Myocyte (in vitro differentiated cells): Measurements from ENCODE around the gene ALDH18A1. TPM values are rescaled to one million over a fixed set of nuclear protein-coding genes. Genes with fewer than 3 reads are reported as not detected.
A peak's percentile ranks its signal among the peaks of the same experiment; 100 is the strongest.
"Not testable (repeated sequence)": the region's sequence is repeated elsewhere in the genome, so short reads cannot be mapped to it uniquely, and the experiment has no call there.

Source experiments
- DNase-seq: peaks from one replicate; pipeline ENCODE4 v3.0.0-alpha.2; 2012; ENCODE audit warnings: low read depth
- total RNA-seq: library from RNA; depleted of rRNA; stranded (reverse); fragments of >200 nt; gene quantifications from 2 replicates; pipeline ENCODE4 v1.2.3, GENCODE V29; 2014

The ALDH18A1 gene
- total RNA-seq, 1 donor from 2014 or later, result 56.5 TPM

- DNase-seq, result no peak
These were observed 5.0 kb downstream of the ALDH18A1 start for GRCh38 chr10:95651346-95652060.

GRCh38 chr10:95650232-95650631 is 6.3 kb downstream of the ALDH18A1 start:
- no peak for DNase-seq

GRCh38 chr10:95648138-95648537 is 8.4 kb downstream of the ALDH18A1 start:
- DNase-seq, result no peak

GRCh38 chr10:95646160-95646559 is 10.4 kb downstream of the ALDH18A1 start:
- no peak for DNase-seq

GRCh38 chr10:95644901-95645300 is 11.6 kb downstream of the ALDH18A1 start:
- DNase-seq, result no peak

GRCh38 chr10:95640891-95641315 is 15.6 kb downstream of the ALDH18A1 start:
- DNase-seq, result no peak

- no peak for DNase-seq
These were observed 18.6 kb downstream of the ALDH18A1 start for GRCh38 chr10:95637911-95638310.

GRCh38 chr10:95637140-95637539 is 19.4 kb downstream of the ALDH18A1 start:
- no peak for DNase-seq

GRCh38 chr10:95635319-95635733 is 21.2 kb downstream of the ALDH18A1 start:
- DNase-seq, result no peak

- no peak for DNase-seq
These were observed 27.7 kb downstream of the ALDH18A1 start for GRCh38 chr10:95628786-95629185.

- no peak for DNase-seq
These were observed 30.0 kb downstream of the ALDH18A1 start for GRCh38 chr10:95626500-95626899.

- DNase-seq, result not testable (repeated sequence)
These were observed 36.1 kb downstream of the ALDH18A1 start for GRCh38 chr10:95620415-95620814.

GRCh38 chr10:95618101-95618500 is 38.4 kb downstream of the ALDH18A1 start:
- no peak for DNase-seq

- DNase-seq, result no peak
These were observed 40.1 kb downstream of the ALDH18A1 start for GRCh38 chr10:95616446-95616845.

GRCh38 chr10:95613330-95613729 is 43.2 kb downstream of the ALDH18A1 start:
- no peak for DNase-seq

GRCh38 chr10:95610727-95611126 is 45.8 kb downstream of the ALDH18A1 start:
- DNase-seq, result no peak

- DNase-seq, result no peak
These were observed 49.6 kb downstream of the ALDH18A1 start for GRCh38 chr10:95606922-95607321.

GRCh38 chr10:95605163-95605562 is 51.3 kb downstream of the ALDH18A1 start:
- DNase-seq, result peak; percentile 28

GRCh38 chr10:95604630-95605029 is 51.9 kb downstream of the ALDH18A1 start:
- DNase-seq, result peak; percentile 12

- DNase-seq, result no peak
These were observed 54.1 kb downstream of the ALDH18A1 start for GRCh38 chr10:95602382-95602781.

GRCh38 chr10:95601116-95601719 is 55.3 kb downstream of the ALDH18A1 start:
- peak; percentile 91 for DNase-seq

GRCh38 chr10:95600158-95600557 is 56.4 kb downstream of the ALDH18A1 start:
- DNase-seq, result peak; percentile 31

- no peak for DNase-seq
These were observed 58.7 kb downstream of the ALDH18A1 start for GRCh38 chr10:95597788-95598187.
